NCI-H82 (cell line): ENCODE measurements around the gene TSPYL2.

Experiments
- DNase-seq: peaks from one replicate; lab custom pipeline; 2025; lab: John Stamatoyannopoulos, UW

TSPYL2 gene

GRCh38 chrX:53125506-53125905 lies 43.3 kb downstream of the TSPYL2 start:
- no peak for DNase-seq

GRCh38 chrX:53126377-53126776 lies 44.2 kb downstream of the TSPYL2 start:
- no peak for DNase-seq

GRCh38 chrX:53128097-53128749 lies 46.1 kb downstream of the TSPYL2 start:
- DNase-seq: no peak

GRCh38 chrX:53133400-53133799 lies 51.2 kb downstream of the TSPYL2 start:
- no peak for DNase-seq

- no peak for DNase-seq
These were observed 53.4 kb downstream of the TSPYL2 start for GRCh38 chrX:53135581-53135980.
